ENCODE data around the gene EVX1.

The EVX1 gene

DNA sequence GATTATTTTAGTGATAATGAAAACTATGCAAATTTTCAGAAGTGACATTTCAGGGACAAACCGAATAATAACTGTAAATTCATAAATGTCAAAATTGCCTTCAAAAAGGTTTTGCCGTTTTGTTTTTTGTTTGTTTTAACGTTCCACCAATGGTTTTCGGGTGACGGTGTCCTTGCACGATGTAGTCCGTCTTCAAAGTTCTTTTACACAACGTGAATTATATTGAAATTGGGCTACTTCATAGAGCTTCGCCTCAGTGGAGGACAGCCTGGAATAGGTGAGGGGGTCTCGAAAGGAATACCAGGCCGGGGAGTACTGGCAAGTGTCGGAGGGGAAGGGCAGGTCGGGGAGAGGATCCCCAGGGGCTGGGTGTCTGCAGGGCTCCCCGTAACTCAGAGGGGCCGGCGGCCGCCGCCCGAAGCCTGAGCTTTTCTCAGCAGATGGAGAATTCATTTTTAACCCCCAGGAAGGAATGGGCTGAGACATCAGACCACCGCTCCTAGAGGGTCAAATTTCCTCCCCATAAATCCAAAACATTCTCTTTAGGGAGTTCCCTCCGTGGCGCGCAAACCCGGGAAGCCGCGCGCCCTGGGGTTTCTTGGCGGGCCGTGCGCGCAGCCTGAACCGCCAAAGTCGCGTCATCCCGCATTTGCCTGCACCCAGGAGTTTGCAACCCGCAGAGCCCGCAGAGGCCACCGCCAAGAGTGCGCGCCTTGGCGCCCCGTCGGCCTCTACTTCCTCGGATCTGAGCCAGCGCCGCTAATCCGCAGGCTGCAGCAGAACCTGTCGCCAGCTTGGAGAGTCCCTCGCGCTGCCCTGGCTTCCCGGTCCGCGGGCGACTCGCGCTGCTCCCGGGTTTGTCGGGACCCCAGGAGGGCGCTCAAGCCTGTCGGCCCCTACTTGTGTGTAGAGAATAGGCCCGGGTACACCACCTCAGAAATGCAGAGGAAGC is 17.3 kb upstream of the EVX1 start:
- no peak for DNase-seq

DNA sequence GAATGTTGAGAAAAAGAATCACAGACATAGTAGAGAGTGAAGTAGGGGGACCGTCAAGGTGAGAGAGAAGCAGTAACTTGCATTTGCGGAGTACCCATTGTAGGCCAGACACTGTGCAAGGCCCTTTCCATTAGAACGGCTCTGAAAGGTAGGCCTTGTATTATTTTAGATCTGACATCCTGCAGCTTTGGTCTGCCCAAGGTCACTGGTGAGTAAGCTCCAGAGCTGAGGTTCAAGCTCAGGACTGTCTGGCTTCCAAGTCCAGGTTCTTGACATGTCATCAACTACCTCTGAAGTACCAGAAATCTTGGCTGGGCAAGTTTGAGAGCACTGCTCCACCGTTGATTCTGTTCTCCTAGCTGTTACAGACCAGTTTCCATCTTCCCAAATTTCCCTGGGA is 13.2 kb upstream of the EVX1 start:
- DNase-seq = no peak

DNA sequence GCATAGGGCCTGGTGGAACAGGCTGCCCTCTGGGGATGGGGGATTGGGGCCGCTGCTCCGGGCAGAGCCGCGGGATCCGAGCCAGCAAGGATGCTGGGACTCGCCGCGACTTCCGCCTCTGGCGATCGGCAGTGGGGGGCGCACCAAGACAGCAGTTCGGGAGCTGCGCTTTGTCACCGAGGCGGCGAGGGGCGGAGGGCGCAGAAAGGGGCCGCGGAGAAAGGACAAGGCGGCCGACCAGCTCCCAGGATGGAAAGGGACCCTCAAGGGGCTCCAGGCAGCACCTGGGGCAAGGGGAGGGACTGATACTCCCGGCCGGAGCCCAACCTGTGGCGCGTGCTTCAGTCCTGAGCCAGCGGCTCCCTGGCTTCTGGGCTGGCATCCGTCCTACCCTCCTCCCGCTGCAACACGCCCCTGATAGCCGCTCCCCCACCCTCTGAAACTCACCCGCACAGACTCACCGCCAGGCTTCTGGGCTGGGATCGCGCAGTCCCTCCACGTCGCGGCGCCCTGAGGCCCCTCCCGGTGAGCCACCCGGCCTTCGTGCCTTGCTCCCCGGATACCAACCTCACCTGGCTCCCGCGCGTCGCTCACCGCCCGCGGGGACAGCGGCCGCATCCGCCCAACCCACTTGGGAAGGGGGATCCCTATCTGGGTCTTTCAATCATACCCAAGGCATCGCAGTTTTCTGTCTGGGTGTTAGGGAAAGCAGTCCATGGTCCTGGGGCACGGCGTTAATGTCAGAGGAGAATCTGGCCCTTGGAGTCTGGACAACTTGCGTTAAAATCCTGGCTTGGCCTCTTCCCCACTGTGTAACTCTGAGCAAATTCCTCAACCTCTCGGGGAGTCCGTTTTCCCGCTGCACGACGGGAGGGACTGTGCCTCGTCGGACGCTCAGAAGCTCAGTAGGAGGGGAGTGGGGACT is 7.0 kb upstream of the EVX1 start:
- DNase-seq = peak in 22 of 58 donors; percentile 1 to 40 (median 8)

DNA sequence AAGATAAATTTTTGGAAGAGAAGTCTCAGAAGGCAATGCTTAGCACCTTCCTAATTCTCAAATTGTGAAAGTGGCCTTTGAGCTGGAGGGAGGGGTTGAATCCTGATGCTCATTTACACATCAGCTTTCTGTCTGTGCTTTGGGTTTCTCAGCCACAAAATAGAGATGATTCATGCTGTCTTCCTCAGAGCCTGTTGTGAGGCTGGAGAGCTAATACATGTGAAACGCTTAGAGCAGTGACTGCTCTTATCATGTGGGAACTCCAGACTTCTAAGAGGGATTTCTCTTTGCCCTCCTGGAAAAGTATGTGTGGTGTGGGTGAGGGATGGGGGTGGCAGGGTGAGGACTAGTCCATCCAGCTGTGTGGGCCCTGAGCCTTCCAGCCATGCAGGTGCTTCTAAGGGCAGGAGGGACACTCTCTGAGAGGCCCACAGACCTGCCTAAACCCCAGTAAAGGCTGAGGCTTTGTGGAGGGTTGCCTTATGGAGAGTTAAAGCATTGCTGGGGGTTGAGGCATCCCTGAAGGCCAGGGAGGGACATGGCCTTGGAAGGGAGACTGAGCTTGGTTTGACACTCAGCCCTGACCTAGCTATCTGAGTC is 4.8 kb upstream of the EVX1 start:
- no peak for DNase-seq

DNA sequence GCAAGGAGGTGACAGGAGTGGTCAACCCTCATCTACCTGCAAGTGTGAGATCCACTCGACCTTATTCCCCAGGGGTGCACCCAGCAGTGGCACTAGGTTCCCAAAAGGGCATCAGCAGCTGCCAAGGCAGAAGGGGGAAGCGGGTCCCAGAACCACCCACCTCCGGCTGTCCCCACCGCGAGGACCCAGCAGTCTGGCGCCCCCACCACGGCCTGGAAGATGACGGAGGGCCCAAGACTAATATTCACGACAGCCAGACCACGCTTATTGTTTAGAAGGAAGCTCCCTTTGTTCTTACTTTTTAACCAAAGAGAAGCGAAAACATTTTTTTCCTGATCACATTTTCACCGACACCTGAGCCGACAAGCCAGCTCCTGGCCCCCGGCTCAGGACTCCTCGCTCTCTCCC is 3.6 kb upstream of the EVX1 start:
- DNase-seq = no peak

DNA sequence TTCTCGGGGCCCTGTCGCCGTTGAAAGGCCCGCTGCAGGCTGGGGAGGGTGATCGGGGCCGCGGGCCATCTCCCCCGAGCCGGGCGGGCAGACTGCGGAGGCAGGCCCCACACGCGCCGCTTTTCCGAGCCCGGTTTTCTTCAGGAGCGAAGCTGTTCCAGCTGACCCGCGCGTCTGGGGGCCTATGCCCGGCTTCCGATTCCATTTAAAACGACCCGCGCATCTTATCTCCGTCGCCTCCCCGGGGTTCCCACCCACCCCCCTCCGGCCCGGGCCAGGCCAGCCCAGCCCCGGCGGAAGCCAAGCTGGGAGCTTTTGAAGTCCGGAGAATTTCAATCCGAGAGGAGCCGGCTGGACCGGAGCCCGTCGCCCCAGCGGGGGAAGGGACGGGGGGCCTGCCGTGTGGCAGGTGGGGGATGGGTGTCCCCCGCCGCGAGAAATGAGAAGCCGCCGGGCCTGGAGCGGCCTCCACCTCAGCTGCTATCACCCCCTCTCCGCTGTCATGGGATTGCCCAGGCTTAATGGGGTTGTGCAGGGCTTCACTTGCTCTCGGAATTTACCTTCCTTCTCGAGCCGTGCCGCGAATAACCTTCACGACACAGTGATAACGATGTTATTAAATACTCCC is 3.1 kb upstream of the EVX1 start:
- no peak for DNase-seq

DNA sequence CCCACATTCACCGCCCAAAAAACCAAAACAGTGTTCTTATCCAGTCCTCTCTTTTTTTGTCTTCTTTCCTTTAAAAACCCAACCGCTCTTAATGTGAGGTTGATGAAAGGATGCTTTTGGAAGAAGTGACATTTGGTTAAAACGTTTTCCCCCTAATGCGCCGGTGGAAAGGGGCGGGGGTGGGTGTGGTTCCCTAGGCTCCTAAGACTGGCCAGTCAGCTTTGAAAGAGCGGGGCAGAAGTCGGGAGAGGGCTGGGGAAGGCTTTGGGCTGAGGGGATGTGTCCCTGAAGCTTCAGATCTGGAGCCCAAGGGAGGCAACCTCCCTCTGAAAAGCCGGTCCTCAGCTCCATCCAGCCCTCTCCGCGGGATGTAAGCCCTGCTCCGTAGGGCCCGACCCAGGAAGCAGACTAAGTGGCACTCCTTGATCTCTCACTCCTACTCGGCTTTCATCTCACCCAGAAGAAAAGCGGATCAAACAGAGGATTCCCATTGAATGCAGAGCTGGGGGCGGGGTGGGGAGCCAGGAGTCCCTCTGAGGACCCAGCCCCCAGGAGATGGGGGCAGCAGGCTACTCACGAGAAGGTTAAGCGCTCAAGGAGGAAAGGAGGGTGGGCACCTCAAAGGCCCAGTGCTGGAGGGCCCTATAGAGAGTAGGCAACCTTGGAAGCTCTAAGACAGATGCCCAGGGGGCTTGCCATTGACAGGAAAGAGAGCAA is 2.4 kb upstream of the EVX1 start:
- no peak for DNase-seq

DNA sequence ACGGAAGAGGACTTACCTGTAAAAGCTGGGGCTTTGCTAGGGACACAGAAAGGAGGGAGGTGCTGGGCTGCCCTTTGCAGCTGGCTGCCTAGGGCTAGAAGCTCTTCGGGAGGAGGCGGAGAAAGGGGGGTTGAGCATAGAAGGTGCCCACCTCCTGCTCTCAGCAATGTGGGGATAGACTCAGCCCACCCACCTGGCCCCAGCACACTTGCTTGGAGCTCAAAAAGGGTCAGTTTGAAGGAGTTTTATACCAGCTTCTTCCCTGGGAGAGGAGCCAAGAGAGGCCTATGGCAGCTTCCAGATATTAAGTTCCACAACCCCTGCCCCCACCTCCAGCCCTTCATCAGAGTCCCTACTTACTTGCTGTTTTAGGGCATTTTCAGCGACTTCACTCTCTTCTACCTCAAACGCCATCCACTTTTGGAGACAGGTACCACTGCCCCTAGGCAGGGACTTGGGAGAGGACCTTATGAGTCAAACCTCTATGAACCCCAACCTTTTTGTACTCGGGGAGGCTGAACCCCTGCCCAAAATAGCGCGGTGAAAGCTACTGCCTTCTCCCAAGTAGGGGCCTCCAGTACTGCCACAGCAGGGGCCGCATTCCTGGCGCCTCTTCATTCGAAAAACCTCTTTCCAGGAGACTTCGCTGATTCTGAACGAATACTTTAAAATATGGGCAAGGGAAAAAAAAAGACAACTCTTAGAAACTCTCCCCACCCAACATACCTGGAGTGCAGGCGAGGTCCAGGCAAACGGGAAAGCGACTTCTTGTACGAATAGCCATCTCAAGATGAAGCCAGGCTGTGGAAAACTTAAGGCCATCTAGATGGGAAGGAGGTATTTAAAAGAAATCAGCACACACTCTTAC is 1.2 kb upstream of the EVX1 start:
- DNase-seq = no peak

DNA sequence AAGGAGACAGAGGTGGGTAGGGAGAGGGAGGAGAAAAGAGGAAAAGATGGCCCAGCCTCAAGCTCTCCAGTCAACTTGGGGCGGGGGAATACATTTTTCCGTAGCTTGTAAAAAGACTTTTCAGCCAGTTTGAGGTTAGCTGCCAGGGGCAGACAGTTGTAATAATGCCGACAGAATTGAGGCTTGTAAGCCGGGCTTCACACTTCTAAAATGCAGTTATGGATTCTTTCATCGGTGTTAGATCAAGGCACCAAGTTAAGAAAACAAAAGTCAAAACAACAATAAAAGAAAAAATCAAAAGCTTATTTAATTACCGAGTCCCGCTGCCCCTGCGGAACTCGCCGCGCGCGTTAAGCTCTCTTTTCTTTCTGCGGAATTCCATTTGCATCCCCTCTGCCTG is 448 bp upstream of the EVX1 start:
- no peak for DNase-seq

DNA sequence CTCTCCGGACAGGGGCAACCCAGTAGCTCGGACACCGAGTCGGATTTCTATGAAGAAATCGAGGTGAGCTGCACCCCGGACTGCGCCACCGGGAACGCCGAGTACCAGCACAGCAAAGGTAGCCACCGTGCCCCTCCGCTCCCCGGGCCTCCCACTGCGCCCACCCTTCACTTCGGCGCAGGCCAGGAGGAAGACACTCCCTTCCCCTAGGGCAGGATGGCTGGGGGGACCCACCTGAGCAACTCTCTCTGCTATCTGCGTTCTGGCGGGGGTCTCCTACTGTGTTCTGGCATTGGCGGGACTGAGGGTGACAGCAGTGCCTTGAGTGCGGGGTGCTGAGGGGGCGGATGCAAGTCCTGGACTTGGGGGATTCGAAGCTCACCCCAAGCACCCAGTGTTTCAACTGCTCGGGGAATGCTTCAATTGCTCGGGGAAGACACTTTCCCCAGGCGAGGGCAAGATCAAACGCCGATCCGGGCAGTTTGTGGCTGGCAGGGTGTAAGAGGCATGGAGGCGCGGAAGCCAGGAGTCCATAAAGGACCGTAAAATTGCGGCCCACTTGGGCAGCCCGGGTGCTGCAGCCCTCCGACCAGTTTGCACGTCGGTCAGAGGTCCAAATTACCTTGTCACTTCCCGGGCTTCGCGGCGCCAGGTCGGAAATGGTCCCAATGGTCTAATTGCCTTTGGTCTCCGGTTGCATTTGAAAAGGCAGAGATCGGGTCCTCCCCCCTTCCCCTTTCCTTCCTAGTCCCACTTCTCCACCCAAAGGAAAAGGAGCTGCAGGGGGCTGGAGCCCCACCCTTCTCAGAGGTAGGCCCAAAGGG is 950 bp downstream of the EVX1 start:
- no peak for DNase-seq

DNA sequence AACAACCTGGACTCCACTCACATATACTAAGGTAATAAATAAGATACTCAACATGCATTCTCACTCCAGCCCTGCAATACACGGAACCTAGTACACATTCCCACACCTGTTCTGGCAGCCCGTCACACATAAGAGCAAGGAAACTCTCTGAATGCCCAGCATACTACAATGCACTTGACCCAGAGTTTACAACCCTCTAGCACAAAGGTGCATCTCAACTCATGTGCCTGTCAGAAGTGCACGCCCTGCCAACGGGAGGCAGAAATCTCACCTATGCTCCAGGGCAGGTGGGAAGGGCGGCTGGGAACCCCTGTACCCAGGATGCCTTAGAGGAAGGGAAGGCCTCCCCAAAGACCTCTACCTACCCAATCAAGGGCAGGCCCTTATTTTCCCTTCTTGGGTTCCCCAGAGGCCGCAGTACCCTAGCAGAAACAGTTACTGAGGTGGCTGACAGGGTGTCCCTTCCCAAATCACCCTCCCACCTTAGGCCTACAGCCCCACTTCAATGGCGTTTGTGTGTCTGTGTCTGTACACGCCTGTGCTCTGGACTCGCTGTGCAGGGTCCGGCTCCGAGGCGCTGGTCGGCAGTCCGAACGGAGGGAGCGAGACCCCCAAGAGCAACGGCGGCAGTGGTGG is 2.0 kb downstream of the EVX1 start:
- DNase-seq = no peak

DNA sequence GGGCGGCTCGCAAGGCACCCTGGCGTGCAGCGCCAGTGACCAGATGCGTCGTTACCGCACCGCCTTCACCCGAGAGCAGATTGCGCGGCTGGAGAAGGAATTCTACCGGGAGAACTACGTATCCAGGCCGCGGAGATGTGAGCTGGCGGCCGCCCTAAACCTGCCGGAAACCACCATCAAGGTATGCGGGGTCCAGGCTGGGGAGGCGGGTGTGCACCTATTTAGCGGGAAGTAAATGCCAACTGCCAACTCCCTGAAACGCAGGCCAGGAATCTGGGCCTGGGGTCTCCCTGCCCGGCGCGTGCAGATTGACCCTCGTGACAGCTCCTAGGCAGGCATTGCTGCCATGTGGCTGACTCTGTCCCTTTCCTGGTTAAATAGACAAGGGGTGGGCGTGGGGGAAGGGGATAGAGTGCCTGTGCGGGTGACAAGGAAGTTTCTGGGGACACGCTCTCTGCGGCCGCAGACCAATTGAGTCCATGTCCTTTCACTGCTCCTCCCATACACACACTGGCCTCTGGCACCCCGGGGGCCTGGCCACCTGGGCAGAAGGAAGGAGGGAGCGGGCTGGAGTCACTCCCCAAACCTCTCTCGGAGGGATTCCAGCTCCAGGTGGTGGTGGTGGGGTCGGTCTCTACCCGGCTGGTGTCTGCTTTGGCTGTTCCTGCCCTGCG is 2.7 kb downstream of the EVX1 start:
- no peak for DNase-seq

DNA sequence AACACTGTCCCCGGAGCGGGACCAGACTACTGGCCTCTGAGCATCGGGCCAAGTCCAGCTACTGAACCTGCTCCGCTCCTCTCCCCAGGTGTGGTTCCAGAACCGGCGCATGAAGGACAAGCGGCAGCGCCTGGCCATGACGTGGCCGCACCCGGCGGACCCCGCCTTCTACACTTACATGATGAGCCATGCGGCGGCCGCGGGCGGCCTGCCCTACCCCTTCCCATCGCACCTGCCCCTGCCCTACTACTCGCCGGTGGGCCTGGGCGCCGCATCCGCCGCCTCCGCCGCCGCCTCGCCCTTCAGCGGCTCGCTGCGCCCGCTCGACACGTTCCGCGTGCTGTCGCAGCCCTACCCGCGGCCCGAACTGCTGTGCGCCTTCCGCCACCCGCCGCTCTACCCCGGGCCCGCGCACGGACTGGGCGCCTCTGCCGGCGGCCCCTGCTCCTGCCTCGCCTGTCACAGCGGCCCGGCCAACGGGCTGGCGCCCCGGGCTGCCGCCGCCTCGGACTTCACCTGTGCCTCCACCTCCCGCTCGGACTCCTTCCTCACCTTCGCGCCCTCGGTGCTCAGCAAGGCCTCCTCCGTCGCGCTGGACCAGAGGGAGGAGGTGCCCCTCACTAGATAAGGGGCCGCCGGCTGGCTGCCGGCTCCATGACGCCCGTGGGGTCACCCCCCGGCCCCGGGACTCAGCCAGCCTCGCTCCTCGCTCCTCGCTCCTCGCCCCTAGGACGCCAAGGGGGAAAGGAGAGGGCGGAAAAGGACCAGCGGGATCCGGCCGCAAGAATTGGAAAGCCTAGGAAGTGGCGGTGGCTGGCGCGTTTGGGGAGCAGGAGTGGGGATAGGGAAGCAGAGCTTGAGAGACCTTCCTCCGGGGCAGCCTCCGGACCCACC is 3.4 kb downstream of the EVX1 start:
- no peak for DNase-seq

DNA sequence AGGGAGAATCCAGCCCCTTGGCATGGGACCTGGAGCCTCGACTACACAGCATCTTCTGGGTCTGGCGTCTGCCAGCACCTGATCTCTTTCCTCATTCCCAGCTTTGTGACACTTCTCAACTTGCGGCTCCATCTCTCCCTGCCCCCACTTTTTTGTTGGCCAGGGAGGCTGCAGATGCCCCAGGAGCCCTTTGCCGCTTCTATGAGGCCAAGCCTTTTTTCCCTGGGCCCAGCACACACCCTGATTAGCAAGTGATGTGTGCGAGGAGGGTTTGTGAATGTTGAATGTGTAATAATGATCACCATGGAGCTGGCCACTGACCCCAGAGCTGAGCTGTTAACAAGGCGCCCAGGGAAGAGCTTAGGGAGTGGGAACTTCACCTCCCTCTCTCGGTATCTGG is 4.4 kb downstream of the EVX1 start:
- no peak for DNase-seq

DNA sequence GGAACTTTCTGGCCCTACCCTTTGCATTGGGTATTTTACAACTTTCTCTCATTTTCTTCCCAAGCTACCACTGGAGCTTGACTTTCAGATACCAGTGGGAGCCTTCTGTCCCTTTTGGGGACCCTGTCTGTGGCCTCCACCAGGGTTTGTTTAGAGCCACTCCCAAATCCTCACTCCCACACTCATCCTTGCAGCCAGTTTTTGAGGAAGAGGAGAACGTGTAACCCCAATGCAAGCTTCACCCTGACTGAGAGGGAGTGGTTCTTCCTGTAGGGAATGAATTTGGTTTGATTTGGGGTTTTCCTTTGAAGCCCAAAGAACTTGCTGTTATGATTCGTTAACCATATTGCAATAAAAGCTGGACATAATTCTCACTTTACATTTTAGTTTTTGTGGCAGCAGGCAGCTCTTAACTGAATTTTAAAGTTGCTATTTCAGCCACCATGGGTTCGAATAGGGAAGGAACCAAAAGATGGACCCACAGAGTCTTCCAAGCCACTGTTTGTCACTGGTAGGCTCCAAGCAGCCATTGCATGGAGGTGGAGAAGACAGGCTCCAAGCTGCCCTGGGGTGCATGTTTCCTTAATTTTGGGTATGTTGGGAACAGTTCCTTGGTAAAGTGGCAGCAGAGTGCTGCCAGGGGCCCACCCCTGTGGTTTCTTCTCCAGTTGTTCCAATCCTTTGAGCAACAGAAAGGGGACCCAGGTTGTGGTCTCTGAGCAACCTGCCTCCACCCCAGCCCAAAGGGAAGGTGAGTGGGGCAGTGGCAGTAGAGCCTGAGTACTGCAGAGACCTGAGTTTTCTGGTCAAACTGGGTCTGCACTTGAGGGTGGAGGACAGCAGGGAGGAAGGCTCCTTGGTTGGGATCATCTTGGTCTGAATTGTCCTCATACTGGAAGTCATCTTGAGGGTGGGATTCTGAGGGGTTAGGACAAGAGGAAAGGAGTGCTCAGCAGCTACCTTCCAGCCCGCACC is 5.1 kb downstream of the EVX1 start:
- no peak for DNase-seq
